Trophoblast cell (in vitro differentiated cells and primary cell): Measurements from ENCODE around the gene SDK2.

Source experiments
- DNase-seq, 2 donors: peaks; one replicate each; pipeline ENCODE4 v3.0.0-alpha.2; 2016
- H2AFZ ChIP-seq: 2 replicates; pipeline ENCODE4 v1.6.1; 2013; ENCODE audit warnings: low read length, moderate library complexity, mild to moderate bottlenecking; ENCODE audit not compliant: insufficient read depth, poor library complexity
- H2AK5ac ChIP-seq: 2 replicates; pipeline ENCODE4 v1.6.1; 2013; ENCODE audit warnings: mild to moderate bottlenecking, low read length
- H2BK120ac ChIP-seq: 2 replicates; pipeline ENCODE4 v1.6.1; 2013; ENCODE audit warnings: low read length, mild to moderate bottlenecking, moderate library complexity; ENCODE audit not compliant: insufficient read depth, poor library complexity
- H2BK12ac ChIP-seq: 2 replicates; pipeline ENCODE4 v1.6.1; 2013; ENCODE audit warnings: mild to moderate bottlenecking, low read length, moderate library complexity
- H2BK5ac ChIP-seq: 2 replicates; pipeline ENCODE4 v1.6.1; 2013; ENCODE audit warnings: low read length, low read depth, moderate library complexity, mild to moderate bottlenecking; ENCODE audit not compliant: poor library complexity
- H3K14ac ChIP-seq: 2 replicates; pipeline ENCODE4 v1.6.1; 2013; ENCODE audit warnings: mild to moderate bottlenecking, low read length
- H3K18ac ChIP-seq: 2 replicates; pipeline ENCODE4 v1.6.1; 2013; ENCODE audit warnings: mild to moderate bottlenecking, low read length
- H3K23ac ChIP-seq: 2 replicates; pipeline ENCODE4 v1.6.1; 2013; ENCODE audit warnings: low read length
- H3K27ac ChIP-seq: 2 replicates; pipeline ENCODE4 v1.5.1; 2013; ENCODE audit warnings: low read depth, mild to moderate bottlenecking, inconsistent platforms, low read length, moderate library complexity
- H3K27me3 ChIP-seq: 2 replicates; pipeline ENCODE4 v1.6.1; 2013; ENCODE audit warnings: inconsistent platforms, mild to moderate bottlenecking, low read length, moderate library complexity; ENCODE audit not compliant: insufficient read depth
- H3K36me3 ChIP-seq, 2 experiments: 1 replicate in 1 of 2; 2 replicates in 1 of 2; pipeline ENCODE4 v1.6.1; 2013; ENCODE audit warnings: low read length in 2 of 2, mild to moderate bottlenecking in 2 of 2, moderate library complexity in 1 of 2; ENCODE audit not compliant: insufficient read depth in 2 of 2, control insufficient read depth in 1 of 2
- H3K4ac ChIP-seq: 2 replicates; pipeline ENCODE4 v1.6.1; 2013; ENCODE audit warnings: low read depth, mild to moderate bottlenecking, low read length, moderate library complexity
- H3K4me1 ChIP-seq, 2 experiments: 1 replicate in 1 of 2; 2 replicates in 1 of 2; pipeline ENCODE4 v1.6.1; 2013; ENCODE audit warnings: low read length in 2 of 2, mild to moderate bottlenecking in 2 of 2, moderate library complexity in 1 of 2; ENCODE audit not compliant: insufficient read depth in 2 of 2, control insufficient read depth in 1 of 2
- H3K4me2 ChIP-seq: 2 replicates; pipeline ENCODE4 v1.6.1; 2013; ENCODE audit warnings: inconsistent platforms, mild to moderate bottlenecking, low read length, moderate library complexity
- H3K4me3 ChIP-seq: 2 replicates; pipeline ENCODE4 v1.5.1; 2013; ENCODE audit warnings: mild to moderate bottlenecking, low read depth, low read length, inconsistent platforms
- H3K79me1 ChIP-seq: one replicate; pipeline ENCODE4 v1.6.1; 2013; ENCODE audit warnings: low read length
- H3K79me2 ChIP-seq: 2 replicates; pipeline ENCODE4 v1.6.1; 2013; ENCODE audit warnings: low read length, mild to moderate bottlenecking; ENCODE audit not compliant: control insufficient read depth, insufficient read depth, poor library complexity
- H3K9ac ChIP-seq: 2 replicates; pipeline ENCODE4 v1.6.1; 2013; ENCODE audit warnings: mild to moderate bottlenecking, low read length
- H3K9me3 ChIP-seq: 2 replicates; pipeline ENCODE4 v1.6.1; 2013; ENCODE audit warnings: low read depth, mild to moderate bottlenecking, control low read depth, inconsistent platforms, low read length; ENCODE audit not compliant: insufficient read depth
- H4K12ac ChIP-seq: 2 replicates; pipeline ENCODE4 v1.6.1; 2013; ENCODE audit warnings: low read depth, mild to moderate bottlenecking, low read length, moderate library complexity
- H4K8ac ChIP-seq: 2 replicates; pipeline ENCODE4 v1.6.1; 2013; ENCODE audit warnings: low read depth, mild to moderate bottlenecking, low read length, moderate library complexity
- H4K91ac ChIP-seq: one replicate; pipeline ENCODE4 v1.6.1; 2013; ENCODE audit warnings: low read depth, mild to moderate bottlenecking, low read length, moderate library complexity
- WGBS: extraction: QIAGEN DNeasy Blood & Tissue Kit; methylation state at CpG from one replicate; pipeline ENCODE4 v1.1.7; 2013; ENCODE audit warnings: missing lambda C conversion rate; ENCODE audit not compliant: insufficient read length, insufficient coverage; ENCODE audit errors: extremely low coverage; 5-methylcytosine and 5-hydroxymethylcytosine counted together

Gene SDK2

DNA sequence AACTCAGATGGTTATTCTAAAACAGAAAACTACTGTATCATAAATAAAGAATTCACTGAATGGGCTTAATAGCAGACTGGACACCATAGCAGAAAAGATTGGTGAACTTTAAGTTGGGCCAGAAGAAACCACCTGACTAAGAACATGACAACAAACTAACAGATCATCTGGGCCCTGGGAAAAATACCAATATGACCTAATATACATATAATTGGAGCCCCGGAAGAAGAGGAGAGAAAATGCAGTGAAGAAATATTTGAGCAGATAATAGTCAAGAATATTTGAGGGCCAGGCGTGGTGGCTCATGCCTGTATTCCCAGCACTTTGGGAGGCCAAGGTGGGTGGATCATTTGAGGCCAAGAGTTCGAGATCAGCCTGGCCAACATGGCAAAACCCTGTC is 25.5 kb upstream of the SDK2 start:
- H3K36me3 ChIP-seq, result no peaks in the 10 kb centered on the region
- H2BK5ac ChIP-seq, result no peak overlapping the region
- no peak overlapping the region for H3K14ac ChIP-seq
- no peak overlapping the region for H2BK12ac ChIP-seq
- no peak overlapping the region for H2AFZ ChIP-seq
- no peak overlapping the region for H3K4ac ChIP-seq
- no peaks in the 10 kb centered on the region for H3K4me1 ChIP-seq
- no peak overlapping the region for H3K27ac ChIP-seq
- H4K12ac ChIP-seq, result no peak overlapping the region
- H3K23ac ChIP-seq, result no peak overlapping the region
- no peak overlapping the region for H3K4me2 ChIP-seq
- no peaks in the 10 kb centered on the region for H3K79me2 ChIP-seq
- WGBS, result no CpG with 5 or more reads among the region's 3 CpGs
- H3K27me3 ChIP-seq, result no peaks in the 10 kb centered on the region
- no peak overlapping the region for H2BK120ac ChIP-seq
- H3K4me3 ChIP-seq, result no peak overlapping the region
- H2AK5ac ChIP-seq, result no peak overlapping the region
- no peak overlapping the region for H4K91ac ChIP-seq
- DNase-seq, result no peak
- H3K18ac ChIP-seq, result no peak overlapping the region
- no peak overlapping the region for H4K8ac ChIP-seq
- no peaks in the 10 kb centered on the region for H3K9me3 ChIP-seq
- no peak overlapping the region for H3K9ac ChIP-seq
- no peaks in the 10 kb centered on the region for H3K79me1 ChIP-seq

DNA sequence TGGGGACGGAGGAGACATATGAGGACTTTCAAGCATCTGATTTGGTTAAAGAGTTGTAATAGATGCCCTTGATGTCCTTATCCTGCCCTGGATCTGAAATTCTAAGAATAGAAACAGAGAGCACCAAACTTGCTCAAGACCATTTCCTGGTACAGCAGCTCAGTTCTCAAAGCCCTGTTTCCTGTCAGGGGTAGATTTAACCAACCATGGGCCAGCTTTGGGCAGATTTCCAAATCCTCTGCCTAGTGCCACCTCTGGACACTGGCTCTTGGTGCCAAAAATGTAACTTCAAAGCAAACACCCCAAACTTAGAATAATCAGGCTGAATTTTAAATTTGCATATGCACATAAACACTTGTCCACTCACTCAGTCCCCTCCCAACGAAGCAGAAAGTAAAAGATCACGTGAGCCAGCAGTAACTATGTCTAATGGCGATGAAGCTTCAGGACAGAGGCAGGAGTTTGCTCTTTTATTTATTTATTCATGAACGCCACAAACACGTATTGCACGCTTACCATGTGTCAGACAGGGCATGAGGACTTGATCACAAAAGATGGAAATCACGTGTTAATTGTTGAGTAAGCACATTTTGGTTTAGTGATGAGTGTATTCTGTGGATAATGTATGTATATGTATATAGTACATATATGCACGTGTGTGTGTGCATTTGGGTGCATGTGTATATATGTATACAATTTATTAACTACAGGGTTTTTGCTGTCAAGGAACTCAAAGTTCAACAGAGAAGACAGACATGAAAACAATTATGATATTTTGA is 23.1 kb upstream of the SDK2 start:
- no peak overlapping the region for H2BK5ac ChIP-seq
- no peak for DNase-seq
- H4K91ac ChIP-seq, result no peak overlapping the region
- H2BK12ac ChIP-seq, result no peak overlapping the region
- H3K4ac ChIP-seq, result no peak overlapping the region
- H3K9ac ChIP-seq, result no peak overlapping the region
- WGBS, result no CpG with 5 or more reads among the region's 9 CpGs
- no peak overlapping the region for H3K4me2 ChIP-seq
- peaks cover 0 to 3% of the 10 kb centered on the region in 2 experiments for H3K4me1 ChIP-seq
- no peak overlapping the region for H4K8ac ChIP-seq
- no peak overlapping the region for H2BK120ac ChIP-seq
- H3K79me2 ChIP-seq, result no peaks in the 10 kb centered on the region
- no peak overlapping the region for H4K12ac ChIP-seq
- H3K27me3 ChIP-seq, result no peaks in the 10 kb centered on the region
- H3K23ac ChIP-seq, result no peak overlapping the region
- no peaks in the 10 kb centered on the region for H3K36me3 ChIP-seq
- H3K4me3 ChIP-seq, result no peak overlapping the region
- H2AK5ac ChIP-seq, result no peak overlapping the region
- no peaks in the 10 kb centered on the region for H3K9me3 ChIP-seq
- no peak overlapping the region for H3K27ac ChIP-seq
- H2AFZ ChIP-seq, result no peak overlapping the region
- no peak overlapping the region for H3K18ac ChIP-seq
- no peak overlapping the region for H3K14ac ChIP-seq
- H3K79me1 ChIP-seq, result no peaks in the 10 kb centered on the region

DNA sequence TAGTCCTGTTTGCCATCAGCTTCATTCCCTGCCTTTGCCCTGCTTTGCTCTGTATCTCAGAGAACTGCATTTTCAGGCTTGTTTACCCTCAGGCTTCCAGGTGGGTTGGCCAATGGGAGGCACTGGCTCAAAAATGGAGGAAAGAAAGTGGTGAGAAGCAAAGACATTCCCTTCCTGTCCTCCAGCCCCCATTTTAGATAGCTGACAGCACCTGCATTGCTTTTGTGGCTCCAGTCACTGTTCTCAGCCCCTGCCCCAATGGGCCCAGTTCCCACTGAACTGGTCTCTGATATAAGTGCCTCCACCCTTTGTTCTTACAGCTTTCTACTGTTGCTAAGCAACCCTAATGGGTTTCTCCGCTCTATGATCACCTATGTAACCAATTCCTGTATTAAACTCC is 19.4 kb upstream of the SDK2 start:
- Histone ChIP-seq H3K9ac (no peak overlapping the region), H3K4me3 (no peak overlapping the region), H3K9me3 (no peaks in the 10 kb centered on the region), H2BK5ac (no peak overlapping the region), H3K36me3 (no peaks in the 10 kb centered on the region), H3K27ac (no peak overlapping the region), H2AFZ (no peak overlapping the region), H3K27me3 (no peaks in the 10 kb centered on the region), H3K23ac (no peak overlapping the region), H4K8ac (no peak overlapping the region), H3K4ac (no peak overlapping the region), H2BK120ac (no peak overlapping the region), H2AK5ac (no peak overlapping the region), H3K79me2 (no peaks in the 10 kb centered on the region), H4K91ac (no peak overlapping the region), H3K14ac (no peak overlapping the region), H3K4me2 (no peak overlapping the region), H3K4me1 (peaks cover 0 to 3% of the 10 kb centered on the region in 2 experiments), H2BK12ac (no peak overlapping the region), H3K18ac (no peak overlapping the region), H3K79me1 (no peaks in the 10 kb centered on the region), H4K12ac (no peak overlapping the region)
- WGBS, result no CpG with 5 or more reads among the region's 1 CpG
- peak in 1 of 2 donors; percentile 65 for DNase-seq

DNA sequence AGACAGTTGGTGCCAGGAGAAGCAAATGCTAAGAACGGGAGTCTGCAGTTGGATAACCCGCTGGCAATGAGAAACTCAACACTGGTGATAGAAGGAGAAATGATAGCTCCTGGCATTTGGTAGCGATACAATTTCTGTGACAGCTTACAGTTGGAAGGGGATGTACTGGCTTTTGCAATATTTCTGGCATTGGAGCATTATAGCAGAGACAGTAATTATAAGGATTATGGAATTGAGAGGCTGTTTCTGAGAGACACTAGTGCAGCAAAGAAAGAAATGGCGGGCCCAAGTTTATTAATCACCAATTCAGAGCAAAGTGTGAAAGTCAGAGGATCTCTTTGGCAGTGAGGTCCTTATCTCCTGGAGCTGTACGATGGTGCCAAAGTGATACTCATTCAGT is 16.1 kb upstream of the SDK2 start:
- Histone ChIP-seq H4K91ac (no peak overlapping the region), H3K9ac (no peak overlapping the region), H3K9me3 (no peaks in the 10 kb centered on the region), H2AK5ac (no peak overlapping the region), H3K23ac (no peak overlapping the region), H4K8ac (no peak overlapping the region), H3K27me3 (no peaks in the 10 kb centered on the region), H3K4me1 (peaks cover 0 to 3% of the 10 kb centered on the region in 2 experiments), H3K4me2 (no peak overlapping the region), H3K79me2 (no peaks in the 10 kb centered on the region), H3K4me3 (no peak overlapping the region), H3K79me1 (no peaks in the 10 kb centered on the region), H4K12ac (no peak overlapping the region), H2BK120ac (no peak overlapping the region), H2BK5ac (no peak overlapping the region), H2AFZ (no peak overlapping the region), H3K36me3 (no peaks in the 10 kb centered on the region), H3K4ac (no peak overlapping the region), H3K27ac (no peak overlapping the region), H3K14ac (no peak overlapping the region), H2BK12ac (no peak overlapping the region), H3K18ac (no peak overlapping the region)
- WGBS, result no CpG with 5 or more reads among the region's 5 CpGs
- no peak for DNase-seq
